CD4-positive, CD25-positive, alpha-beta regulatory T cell (primary cell): ENCODE results near the gene TMIE. TPM values are rescaled to one million over a fixed set of nuclear protein-coding genes. Genes with fewer than 3 reads are reported as not detected.
A peak's percentile ranks its signal among the peaks of the same experiment; 100 is the strongest.
"Not testable (repeated sequence)": the region's sequence is repeated elsewhere in the genome, so short reads cannot be mapped to it uniquely, and the experiment has no call there.

ENCODE experiments used
- ATAC-seq, 2 donors: fragments of 150-1000 bp; cut with Tn5 transposase; one replicate each; pipeline ENCODE4 v1.10.0; 2021; ENCODE audit warnings: low read depth in 2 of 2, moderate number of reproducible peaks in 2 of 2, moderate library complexity in 1 of 2
- DNase-seq, 3 donors: peaks; one replicate each; pipeline versions ENCODE4 v3.0.0 to v3.0.0-alpha.2; 2012 to 2022; ENCODE audit warnings: mixed read lengths in 1 of 3
- H3K27ac ChIP-seq: one replicate; pipeline ENCODE4 v1.7.0; 2013; ENCODE audit warnings: mild to moderate bottlenecking, low read length; ENCODE audit not compliant: insufficient read depth, poor library complexity, severe bottlenecking
- H3K27me3 ChIP-seq: one replicate; pipeline ENCODE4 v1.7.0; 2013; ENCODE audit warnings: low read length; ENCODE audit not compliant: control insufficient read depth, insufficient read depth
- H3K36me3 ChIP-seq: one replicate; pipeline ENCODE4 v1.7.0; 2013; ENCODE audit warnings: mild to moderate bottlenecking, low read length, moderate library complexity; ENCODE audit not compliant: control insufficient read depth, insufficient read depth
- H3K4me1 ChIP-seq: 2 replicates; pipeline ENCODE4 v1.7.0; 2013; ENCODE audit warnings: mild to moderate bottlenecking, low read length; ENCODE audit not compliant: insufficient read depth, control insufficient read depth, poor library complexity, severe bottlenecking
- H3K4me3 ChIP-seq: one replicate; pipeline ENCODE4 v1.7.0; 2013; ENCODE audit warnings: low read depth, mild to moderate bottlenecking, low read length, moderate library complexity
- H3K9me3 ChIP-seq, 2 experiments: 1 replicate in 1 of 2; 2 replicates in 1 of 2; pipeline ENCODE4 v1.7.0; 2013; ENCODE audit warnings: low read length in 2 of 2, mild to moderate bottlenecking in 1 of 2, moderate library complexity in 1 of 2; ENCODE audit not compliant: control insufficient read depth in 2 of 2
- H3K27ac Mint-ChIP-seq, 3 donors: one replicate each; pipeline ENCODE4 v1.8.0; 2020 to 2022; ENCODE audit warnings: mild to moderate bottlenecking in 3 of 3, mixed read lengths in 3 of 3, moderate library complexity in 2 of 3
- H3K27me3 Mint-ChIP-seq: one replicate; pipeline ENCODE4 v1.8.0; 2022; ENCODE audit warnings: mild to moderate bottlenecking, mixed read lengths
- H3K36me3 Mint-ChIP-seq: one replicate; pipeline ENCODE4 v1.8.0; 2020; ENCODE audit warnings: mixed read lengths
- H3K4me1 Mint-ChIP-seq, 4 donors: one replicate each; pipeline ENCODE4 v1.8.0; 2020 to 2022; ENCODE audit warnings: mixed read lengths in 4 of 4, mild to moderate bottlenecking in 1 of 4
- H3K4me3 Mint-ChIP-seq, 4 donors: one replicate each; pipeline ENCODE4 v1.8.0; 2020 to 2022; ENCODE audit warnings: mild to moderate bottlenecking in 4 of 4, mixed read lengths in 4 of 4, moderate library complexity in 3 of 4
- H3K9me3 Mint-ChIP-seq, 7 donors: one replicate each; pipeline ENCODE4 v1.8.0; 2020 to 2022; ENCODE audit warnings: mixed read lengths in 7 of 7, mild to moderate bottlenecking in 3 of 7, moderate library complexity in 2 of 7
- polyA plus RNA-seq, 4 donors: library from polyadenylated mRNA; unstranded; fragments of 300-500 nt; fragmentation: Illumina TruSeq; gene quantifications; one replicate each; pipeline ENCODE4 v1.2.3, GENCODE V29; 2021
- total RNA-seq: library from RNA; stranded (reverse); gene quantifications from one replicate; pipeline ENCODE4 v1.2.3, GENCODE V29; 2022

Gene TMIE
- total and polyA plus RNA-seq, 5 donors from 2014 or later: 0.60 to 1.9 (median 1.5) TPM

DNA sequence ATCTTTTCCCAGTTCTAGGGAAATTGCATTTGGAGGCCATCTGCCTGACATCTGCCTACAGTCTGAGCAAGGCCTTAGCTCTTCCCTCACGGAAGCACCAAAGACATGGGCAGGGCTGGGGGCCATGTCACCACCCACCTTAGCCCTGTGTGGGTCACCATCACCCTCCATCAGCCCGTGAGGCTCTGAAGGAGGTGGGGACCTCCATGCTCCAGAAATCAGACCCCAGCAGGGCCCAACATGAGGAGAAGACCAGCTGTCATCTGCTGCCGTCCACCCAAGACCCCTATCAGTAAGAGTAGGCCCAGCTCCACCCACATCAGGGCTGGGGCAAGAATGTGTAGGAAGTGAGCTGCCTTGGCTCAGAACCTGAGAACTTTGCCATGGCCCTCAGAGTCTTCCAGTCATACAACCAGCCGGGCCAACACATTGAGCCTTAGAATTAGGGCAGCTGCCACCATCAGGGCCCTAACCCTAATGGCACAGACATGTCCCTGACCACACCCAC is 1.9 kb downstream of the TMIE start:
- H3K4me1 ChIP-seq: peaks cover 8% of the 10 kb centered on the region
- H3K4me3 ChIP-seq: no peak overlapping the region
- H3K9me3 ChIP-seq: no peaks in the 10 kb centered on the region
- ATAC-seq: no peak
- peaks cover 0 to 17% (median 8%) of the 10 kb centered on the region in 4 donors for H3K4me1 Mint-ChIP-seq
- DNase-seq: no peak
- H3K9me3 Mint-ChIP-seq: no peaks in the 10 kb centered on the region
- no peak overlapping the region for H3K4me3 Mint-ChIP-seq
- no peak overlapping the region for H3K27ac Mint-ChIP-seq
- H3K27me3 ChIP-seq: peaks cover 3% of the 10 kb centered on the region
- no peak overlapping the region for H3K27ac ChIP-seq
- H3K36me3 Mint-ChIP-seq: no peaks in the 10 kb centered on the region
- H3K36me3 ChIP-seq: no peaks in the 10 kb centered on the region
- peaks cover 21% of the 10 kb centered on the region for H3K27me3 Mint-ChIP-seq

DNA sequence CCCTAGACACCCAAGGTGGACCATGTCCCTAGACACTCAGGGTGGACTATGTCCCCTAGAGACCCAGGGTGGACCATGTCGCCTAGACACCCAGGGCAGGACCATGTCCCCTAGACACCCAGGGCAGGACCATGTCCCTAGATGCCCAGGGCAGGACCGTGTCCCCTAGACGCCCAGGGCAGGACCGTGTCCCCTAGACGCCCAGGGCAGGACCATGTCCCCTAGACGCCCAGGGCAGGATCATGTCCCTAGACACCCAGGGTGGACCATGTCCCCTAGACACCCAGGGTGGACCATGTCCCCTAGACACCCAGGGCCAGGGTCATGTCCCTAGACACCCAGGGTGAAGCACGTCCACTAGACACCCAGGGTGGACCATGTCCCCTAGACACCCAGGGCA is 3.2 kb downstream of the TMIE start:
- not testable (repeated sequence) for H3K4me3 ChIP-seq, H3K27me3 ChIP-seq, H3K27ac ChIP-seq, H3K9me3 ChIP-seq, H3K36me3 ChIP-seq, DNase-seq, H3K4me1 ChIP-seq, ATAC-seq, H3K4me3 Mint-ChIP-seq, H3K36me3 Mint-ChIP-seq, H3K27ac Mint-ChIP-seq, H3K9me3 Mint-ChIP-seq
- H3K27me3 Mint-ChIP-seq: peaks cover 18% of the 10 kb centered on the region
- H3K4me1 Mint-ChIP-seq: peaks cover 0 to 15% (median 7%) of the 10 kb centered on the region in 4 donors

DNA sequence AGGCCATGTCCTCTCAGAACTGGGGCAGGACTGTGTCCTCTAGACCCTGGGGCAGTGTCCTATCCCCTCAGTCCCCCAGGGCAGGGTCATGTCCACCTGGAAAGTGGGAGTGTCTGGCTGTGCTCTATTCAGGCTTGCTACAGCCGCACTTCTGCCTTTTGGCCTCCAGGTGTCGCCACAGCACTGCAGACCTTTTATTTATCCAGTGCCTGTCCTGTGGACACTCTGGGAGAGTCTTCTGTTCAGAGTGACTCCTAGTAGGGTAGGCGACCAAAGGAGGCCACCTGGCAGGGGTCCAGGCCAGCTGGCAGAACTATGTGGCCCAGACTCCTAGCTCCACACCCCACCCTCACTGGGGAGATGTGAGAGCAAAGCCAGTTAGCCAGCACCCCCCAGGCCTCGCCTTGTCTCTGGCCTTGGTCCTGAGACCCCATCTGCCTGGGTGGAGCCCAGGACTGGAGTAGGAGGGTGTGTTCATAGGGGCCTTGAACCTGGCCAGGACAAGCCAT is 3.9 kb downstream of the TMIE start:
- Histone ChIP-seq H3K4me3 (no peak overlapping the region), H3K27me3 (peaks cover 3% of the 10 kb centered on the region), H3K4me1 (peaks cover 8% of the 10 kb centered on the region), H3K36me3 (no peaks in the 10 kb centered on the region), H3K9me3 (no peaks in the 10 kb centered on the region), H3K27ac (no peak overlapping the region)
- H3K4me1 Mint-ChIP-seq: peaks cover 0 to 12% (median 4%) of the 10 kb centered on the region in 4 donors
- H3K36me3 Mint-ChIP-seq: peaks cover 6% of the 10 kb centered on the region
- DNase-seq (peak; percentile 51 to 68 (median 64)), ATAC-seq (peak; percentile 64 to 74)
- no peaks in the 10 kb centered on the region for H3K9me3 Mint-ChIP-seq
- no peak overlapping the region for H3K27ac Mint-ChIP-seq
- peaks cover 15% of the 10 kb centered on the region for H3K27me3 Mint-ChIP-seq
- H3K4me3 Mint-ChIP-seq: no peak overlapping the region

DNA sequence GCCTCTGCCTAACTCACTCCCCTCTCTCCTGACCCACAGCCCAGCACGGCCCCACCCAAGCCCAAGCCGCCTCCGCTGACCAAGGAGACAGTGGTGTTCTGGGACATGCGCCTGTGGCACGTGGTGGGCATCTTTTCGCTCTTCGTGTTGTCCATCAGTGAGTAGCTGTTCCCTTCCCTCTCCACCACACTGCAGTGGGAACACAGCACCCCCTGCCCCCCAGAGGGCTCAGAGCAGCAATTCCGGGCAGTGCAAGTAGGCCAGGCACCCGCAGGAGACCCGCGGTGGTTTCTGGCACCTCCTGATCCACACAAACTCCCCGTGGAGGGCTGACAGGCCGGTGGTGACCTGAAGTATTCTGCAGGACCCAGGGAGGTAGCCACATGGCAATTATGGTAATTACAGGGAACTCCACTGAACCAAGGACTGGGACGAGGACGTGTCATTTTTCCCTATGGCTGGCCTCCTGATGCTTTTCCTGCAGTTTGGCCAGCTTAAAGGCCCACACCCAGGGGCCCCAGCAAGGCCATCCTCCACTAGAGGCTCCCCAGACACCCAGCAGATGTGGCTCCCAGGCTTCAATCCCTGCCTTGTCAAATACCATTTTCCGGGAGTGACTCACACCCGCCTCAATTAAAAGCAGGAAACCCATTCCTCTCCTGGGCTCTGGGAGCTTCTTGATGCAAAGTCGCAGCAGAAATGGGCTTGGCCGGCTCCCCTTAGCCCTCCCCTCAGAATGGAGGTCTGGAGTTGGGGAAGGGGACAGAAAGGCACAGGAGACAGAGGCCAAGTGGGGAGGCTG is 4.8 kb downstream of the TMIE start:
- peaks cover 8% of the 10 kb centered on the region for H3K4me1 ChIP-seq
- Mint-ChIP-seq H3K27ac (peak overlapping the region in 1 of 3 donors; percentile 82), H3K9me3 (no peaks in the 10 kb centered on the region), H3K36me3 (peaks cover 6% of the 10 kb centered on the region), H3K27me3 (peaks cover 15% of the 10 kb centered on the region), H3K4me1 (peaks cover 0 to 8% (median 4%) of the 10 kb centered on the region in 4 donors), H3K4me3 (no peak overlapping the region)
- H3K36me3 ChIP-seq: no peaks in the 10 kb centered on the region
- DNase-seq (no peak), ATAC-seq (no peak)
- H3K27me3 ChIP-seq: no peaks in the 10 kb centered on the region
- H3K9me3 ChIP-seq: no peaks in the 10 kb centered on the region
- H3K4me3 ChIP-seq: no peak overlapping the region
- no peak overlapping the region for H3K27ac ChIP-seq

DNA sequence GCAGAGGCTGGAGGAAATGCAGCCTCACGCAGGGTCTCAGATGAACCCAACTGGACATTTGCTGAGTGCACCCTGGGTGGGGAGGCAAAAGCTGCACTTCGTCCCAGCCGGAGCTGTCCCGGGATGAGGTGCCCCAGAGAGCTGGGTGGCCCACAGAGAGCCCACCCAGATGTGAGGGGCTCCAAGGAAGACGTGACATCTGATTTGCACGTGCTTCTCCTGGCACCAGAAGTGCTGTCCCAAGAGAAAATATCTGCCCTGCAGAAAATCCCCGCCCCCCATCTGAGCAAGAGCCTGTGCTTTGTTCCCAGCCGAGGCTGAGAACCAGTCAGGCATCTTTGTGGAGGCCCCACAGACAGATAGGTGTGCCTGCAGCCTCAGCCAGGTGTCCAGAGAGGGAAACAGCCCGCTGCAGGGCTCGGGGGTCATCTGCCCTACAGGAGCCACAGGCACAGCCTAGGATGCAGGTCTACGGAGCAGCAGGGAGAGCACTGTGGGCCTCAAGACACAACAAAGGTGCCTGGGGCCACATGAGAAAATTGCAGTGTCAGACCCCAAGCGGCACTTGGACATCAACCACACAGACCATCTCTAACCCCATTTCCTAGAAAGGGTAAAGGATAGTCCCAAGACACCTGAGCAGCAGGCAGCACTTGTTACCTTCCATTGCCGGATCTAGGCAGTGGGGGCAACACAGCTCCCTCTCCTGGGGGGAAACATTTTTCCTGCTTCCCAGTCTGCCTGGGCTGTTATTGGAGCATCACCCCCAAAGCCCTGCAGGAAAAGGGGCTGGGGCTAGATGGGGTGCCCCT is 5.8 kb downstream of the TMIE start:
- DNase-seq (no peak), ATAC-seq (no peak)
- H3K4me3 ChIP-seq: no peak overlapping the region
- no peak overlapping the region for H3K27ac Mint-ChIP-seq
- peaks cover 6% of the 10 kb centered on the region for H3K36me3 Mint-ChIP-seq
- no peaks in the 10 kb centered on the region for H3K9me3 ChIP-seq
- H3K36me3 ChIP-seq: no peaks in the 10 kb centered on the region
- no peaks in the 10 kb centered on the region for H3K4me1 ChIP-seq
- no peaks in the 10 kb centered on the region for H3K27me3 ChIP-seq
- H3K9me3 Mint-ChIP-seq: no peaks in the 10 kb centered on the region
- H3K4me3 Mint-ChIP-seq: no peak overlapping the region
- peaks cover 0 to 5% (median 1%) of the 10 kb centered on the region in 4 donors for H3K4me1 Mint-ChIP-seq
- peaks cover 10% of the 10 kb centered on the region for H3K27me3 Mint-ChIP-seq
- no peak overlapping the region for H3K27ac ChIP-seq

DNA sequence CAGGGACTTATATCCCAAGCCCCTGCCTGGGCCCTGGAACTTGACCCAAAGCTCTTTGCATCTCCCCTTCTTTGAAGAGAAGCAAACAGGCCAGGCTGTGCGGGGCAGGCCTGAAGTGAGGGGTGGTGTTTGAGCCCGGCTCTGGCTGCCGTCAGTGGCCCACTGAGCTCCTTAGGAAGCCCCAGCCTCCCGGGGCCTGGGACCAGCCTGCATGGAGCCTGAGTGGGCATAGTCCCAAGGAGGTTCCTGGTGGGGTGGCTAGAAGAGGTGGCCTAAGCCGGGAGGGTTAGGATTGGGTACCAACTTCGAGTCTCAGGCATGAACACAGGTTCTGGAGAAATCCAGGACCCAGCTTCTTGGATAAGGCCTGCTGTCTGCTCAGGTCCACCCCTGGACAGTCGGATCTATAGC is 6.4 kb downstream of the TMIE start:
- Histone ChIP-seq H3K4me1 (no peaks in the 10 kb centered on the region), H3K27ac (no peak overlapping the region), H3K4me3 (no peak overlapping the region), H3K36me3 (no peaks in the 10 kb centered on the region), H3K27me3 (no peaks in the 10 kb centered on the region), H3K9me3 (no peaks in the 10 kb centered on the region)
- no peak overlapping the region for H3K27ac Mint-ChIP-seq
- peaks cover 0 to 3% (median 0%) of the 10 kb centered on the region in 4 donors for H3K4me1 Mint-ChIP-seq
- H3K36me3 Mint-ChIP-seq: peaks cover 6% of the 10 kb centered on the region
- ATAC-seq: no peak
- no peak overlapping the region for H3K4me3 Mint-ChIP-seq
- no peaks in the 10 kb centered on the region for H3K9me3 Mint-ChIP-seq
- H3K27me3 Mint-ChIP-seq: peaks cover 5% of the 10 kb centered on the region
- DNase-seq: no peak

DNA sequence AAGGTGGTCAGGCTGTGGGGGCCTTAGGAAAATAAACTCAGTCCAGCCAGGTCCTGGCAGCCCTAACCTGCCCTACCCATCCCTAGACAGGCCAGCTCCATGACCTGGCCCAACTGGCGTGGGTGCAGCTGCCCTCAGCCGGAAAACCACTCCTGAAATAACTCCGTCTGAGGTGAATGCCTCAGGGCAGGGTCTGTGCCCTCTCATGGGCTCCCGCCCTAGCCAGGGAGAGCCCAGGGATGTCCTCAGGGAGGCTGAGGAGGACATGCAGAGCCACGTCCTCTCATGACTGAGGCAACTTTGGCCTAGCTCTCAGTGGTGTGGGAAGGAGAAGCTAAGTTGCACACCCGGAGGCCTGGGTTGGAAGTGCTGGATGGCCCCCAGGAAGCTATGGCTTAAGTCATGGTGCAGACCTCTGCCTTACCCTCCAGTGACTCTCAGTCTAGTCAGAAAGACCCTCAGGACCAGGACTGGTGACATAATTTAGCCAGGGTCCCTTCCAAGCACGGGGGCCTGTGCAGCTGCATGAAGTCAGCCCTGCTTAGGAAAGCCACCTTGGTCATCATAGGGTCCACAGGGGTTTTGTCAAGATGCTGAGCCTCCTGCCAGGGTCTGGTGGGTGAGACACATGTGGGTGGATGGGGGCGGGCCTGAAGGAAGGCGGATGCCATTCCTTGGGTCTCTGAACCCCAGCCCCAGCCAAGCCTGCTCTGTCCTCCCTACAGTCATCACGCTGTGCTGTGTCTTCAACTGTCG is 7.4 kb downstream of the TMIE start:
- Mint-ChIP-seq H3K9me3 (no peaks in the 10 kb centered on the region), H3K27ac (no peak overlapping the region), H3K4me1 (peaks cover 0 to 3% (median 0%) of the 10 kb centered on the region in 4 donors), H3K4me3 (no peak overlapping the region), H3K27me3 (peaks cover 5% of the 10 kb centered on the region), H3K36me3 (peaks cover 6% of the 10 kb centered on the region)
- ATAC-seq (no peak), DNase-seq (no peak)
- no peaks in the 10 kb centered on the region for H3K36me3 ChIP-seq
- H3K27ac ChIP-seq: no peak overlapping the region
- no peaks in the 10 kb centered on the region for H3K27me3 ChIP-seq
- no peaks in the 10 kb centered on the region for H3K4me1 ChIP-seq
- no peak overlapping the region for H3K4me3 ChIP-seq
- no peaks in the 10 kb centered on the region for H3K9me3 ChIP-seq
